GM18519 (cell line): Measurements from ENCODE around the gene MRPL38.

Experiments used
- ATAC-seq: cut with Tn5 transposase; IDR thresholded peaks from one replicate; pipeline ENCODE4 v1.9.1; 2021; ENCODE audit warnings: mild to moderate bottlenecking, moderate library complexity; ENCODE audit not compliant: unreplicated experiment, low FRiP score

The MRPL38 gene

DNA sequence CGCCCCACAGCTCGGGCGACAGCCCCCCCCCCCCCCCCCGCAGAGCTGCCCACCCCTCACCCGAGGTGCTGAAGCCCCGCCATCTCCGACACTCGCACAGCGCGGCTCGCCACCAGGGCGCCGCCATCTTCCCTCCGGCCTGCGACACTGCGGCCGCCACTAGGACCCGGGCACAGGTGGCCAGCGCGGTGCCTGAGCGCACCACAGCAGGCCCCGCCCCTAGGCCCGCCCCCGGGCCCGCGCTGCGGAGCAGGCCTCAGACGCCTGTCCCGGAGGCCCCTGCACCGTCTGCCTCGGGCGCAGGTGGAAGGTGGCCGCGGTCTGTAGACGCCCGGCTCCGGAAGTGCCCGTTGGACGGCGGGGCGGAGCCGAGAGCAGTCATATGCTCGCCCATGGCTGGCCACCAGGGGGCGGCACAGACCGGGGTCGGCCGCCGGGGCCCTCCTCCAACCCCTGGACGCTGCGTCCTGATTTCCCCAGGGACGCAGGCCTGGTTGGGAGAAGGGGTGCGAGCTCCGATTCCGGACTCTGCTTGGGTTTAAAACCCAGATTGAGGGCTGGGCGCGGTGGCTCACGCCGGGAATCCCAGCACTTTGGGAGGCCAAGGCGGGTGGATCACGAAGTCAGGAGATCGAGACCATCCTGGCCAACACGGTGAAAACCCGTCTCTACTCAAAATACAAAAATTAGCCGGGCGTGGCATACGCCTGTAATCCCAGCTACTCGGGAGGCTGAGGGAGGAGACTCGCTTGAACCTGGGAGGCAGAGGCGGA, at the start of gene MRPL38:
TSS of gene MRPL38 (minus strand) at position 136 of the 773 bp plus-strand sequence. CDS start at position 127, 9 bp downstream.
- peak; percentile 82 for ATAC-seq

DNA sequence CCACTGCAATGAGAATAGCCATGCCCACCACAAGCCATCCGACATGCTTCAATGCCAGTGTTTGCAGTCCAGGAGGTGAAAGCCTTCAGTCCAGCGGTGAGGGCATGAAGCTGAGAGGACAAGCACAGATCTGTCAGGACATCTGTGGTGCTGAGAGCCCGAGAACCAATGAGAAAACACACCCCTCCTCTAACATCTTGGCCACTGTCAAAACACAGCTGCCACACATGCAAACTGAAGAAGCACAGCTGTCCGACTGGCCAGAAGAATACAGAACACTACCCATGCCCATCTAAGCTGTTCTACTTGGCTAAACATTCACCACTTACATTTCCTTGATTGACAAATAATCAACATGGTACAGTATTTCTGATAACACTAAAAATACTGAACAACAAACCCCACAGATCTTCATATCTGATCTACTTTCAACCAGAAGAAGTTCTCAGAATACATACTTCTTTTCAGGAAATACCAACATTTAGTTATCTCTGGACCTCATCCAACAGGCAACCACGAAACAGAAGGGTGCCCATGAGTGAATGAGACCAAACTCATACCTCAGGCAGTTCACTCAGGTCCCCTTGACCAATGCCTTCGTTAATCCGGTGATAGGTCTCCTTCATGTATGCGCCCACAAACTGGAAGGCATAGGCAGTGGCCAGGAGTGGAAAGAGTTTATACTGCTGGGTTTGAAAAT, 46.3 kb upstream of the MRPL38 start:
- no peak for ATAC-seq

DNA sequence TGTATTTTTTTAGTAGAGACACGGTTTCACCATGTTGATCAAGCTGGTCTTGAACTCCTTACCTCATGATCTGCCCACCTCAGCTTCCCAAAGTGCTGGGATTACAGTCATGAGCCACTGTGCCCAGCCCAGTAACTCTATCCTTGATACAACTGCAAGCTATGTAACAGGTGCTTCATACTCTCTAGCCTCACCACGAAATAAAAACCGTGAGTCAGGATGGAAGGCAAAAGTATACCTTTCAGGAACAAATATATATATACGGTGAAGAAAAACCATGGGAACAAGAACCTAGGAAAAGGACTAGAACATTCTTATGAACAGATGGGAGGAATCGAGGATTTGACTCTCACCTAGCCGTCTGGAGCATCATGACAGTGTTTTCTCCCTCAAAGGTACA, 45.7 kb upstream of the MRPL38 start:
- no peak for ATAC-seq

DNA sequence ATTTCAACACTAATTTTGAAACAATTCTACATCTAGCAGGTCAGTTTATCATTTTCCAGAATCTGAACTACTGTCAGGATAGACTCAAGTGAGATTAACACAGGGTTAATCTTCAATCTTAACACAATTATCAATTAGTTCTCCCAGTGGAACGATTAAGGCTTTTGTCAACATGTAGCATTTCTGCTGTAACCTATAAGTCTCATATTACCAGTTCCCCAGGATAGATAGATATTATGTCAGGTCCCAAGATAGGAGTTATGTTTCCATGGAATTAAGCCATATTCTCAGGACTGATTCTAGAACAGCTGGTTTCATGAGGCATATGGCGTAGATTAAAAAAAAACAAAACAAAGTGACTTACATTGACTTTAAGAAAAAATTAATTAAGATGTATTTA, 40.5 kb upstream of the MRPL38 start:
- ATAC-seq: no peak

DNA sequence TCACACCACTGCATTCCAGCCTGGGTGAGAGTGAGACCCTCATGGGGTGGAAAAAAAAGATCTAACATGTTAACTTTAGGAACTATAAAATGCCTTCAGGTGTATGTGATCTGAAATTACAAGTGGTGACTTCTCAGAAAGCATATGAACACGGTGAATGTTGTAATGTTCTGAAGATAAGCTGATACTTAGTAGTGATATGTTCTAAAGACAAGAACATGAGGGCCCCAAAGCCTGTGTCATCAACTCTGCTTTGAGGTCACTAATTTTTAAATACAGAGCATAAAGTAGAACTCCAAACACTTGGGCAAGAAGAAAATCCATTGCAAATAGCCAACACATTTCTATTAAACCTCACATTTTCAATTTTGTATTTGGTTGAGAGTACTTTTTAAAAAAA, 38.8 kb upstream of the MRPL38 start:
- no peak for ATAC-seq

DNA sequence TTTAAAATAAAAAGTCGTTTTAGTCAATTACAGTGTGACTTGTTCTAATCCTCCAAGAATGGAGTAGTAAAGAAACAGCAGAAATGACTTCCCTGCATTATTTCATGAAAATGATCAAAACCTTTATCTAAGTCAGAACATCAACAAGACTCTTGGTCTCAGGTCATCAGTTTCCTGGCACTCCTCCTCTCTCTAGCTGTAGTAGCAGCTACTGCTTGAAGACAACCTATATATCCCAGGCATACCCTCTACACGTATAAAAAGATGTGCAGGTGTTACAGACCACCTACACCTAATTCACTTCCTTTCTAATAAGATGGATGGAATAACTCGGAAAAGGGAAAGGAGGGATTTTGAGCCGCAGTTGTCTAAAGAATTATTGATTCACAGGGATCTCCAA, 37.8 kb upstream of the MRPL38 start:
- ATAC-seq: no peak

DNA sequence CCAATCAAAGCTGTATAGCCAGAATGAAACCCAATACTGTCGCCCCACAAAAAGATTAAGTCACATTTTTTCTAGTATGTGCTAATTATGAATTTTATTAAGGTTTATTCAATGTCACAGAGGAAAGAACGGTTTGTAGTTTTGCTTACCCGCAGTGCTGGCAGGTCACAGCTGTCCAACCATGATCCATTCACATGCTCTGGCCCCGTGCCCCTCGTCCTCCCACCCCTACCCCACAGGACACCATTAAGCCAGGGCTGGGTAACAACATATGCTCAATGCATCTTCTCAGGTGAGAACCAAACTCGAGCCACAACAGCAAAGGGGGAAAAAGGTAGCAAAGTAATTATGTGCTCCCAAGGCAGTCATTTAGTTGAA, 36.7 kb upstream of the MRPL38 start:
- no peak for ATAC-seq

DNA sequence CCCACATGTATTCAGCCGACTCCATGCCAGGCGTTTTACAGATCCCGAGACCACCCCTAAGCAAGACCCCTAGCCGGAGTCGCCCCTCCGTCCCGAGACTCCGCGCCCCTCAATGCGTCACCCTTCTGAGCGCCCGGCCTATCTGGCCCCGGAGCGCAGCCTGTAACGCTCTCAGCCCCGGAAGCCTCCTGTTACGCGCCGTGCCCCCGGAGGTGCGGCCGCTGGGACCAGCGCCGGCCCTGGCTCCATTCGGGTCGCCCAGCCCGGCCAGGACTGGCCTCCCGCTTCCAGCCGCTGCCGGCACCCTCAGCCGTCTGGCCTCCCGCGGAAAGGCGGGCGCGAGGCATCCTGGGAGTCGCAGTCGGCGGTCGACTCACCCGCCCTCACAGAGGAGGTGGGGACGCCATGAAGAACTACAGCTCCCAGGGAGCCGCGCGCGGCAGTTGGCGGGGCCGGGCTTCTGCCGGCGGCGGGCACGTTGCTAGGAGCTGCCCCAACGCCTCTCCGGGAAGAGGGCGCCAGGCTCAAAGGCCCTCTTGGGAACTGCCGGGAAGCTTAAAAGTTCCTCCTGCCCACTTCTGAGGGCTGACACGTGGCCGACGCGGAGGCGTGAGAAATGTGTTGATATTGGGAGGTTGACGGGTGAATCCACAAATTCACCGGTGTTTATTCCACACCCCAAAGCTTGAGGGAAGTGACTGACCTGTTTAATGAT, 36.2 kb upstream of the MRPL38 start, which contains the start of gene FBF1:
TSS of gene FBF1 (minus strand) at position 316 of the 715 bp plus-strand sequence. CDS start 2,893 bp downstream, outside the sequence.
- ATAC-seq: peak; percentile 82

DNA sequence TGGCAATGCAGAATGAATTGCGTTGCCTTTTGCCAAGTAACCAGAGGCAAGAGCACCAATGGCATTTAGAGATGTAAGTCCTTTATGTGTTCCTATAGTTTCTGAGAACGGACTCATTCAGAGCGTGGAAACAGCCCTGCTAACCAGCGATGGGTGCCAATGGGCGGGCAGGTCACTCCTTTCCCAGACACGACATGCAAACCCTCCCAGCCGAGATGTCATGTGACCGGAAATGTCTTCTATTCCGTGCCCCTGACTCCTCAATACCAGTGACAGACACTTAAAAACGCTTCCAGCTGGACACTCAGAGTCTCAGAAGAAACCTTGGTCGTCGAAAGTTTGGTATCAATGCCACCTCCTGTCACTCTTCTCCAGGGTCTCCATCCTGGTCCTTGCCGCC, 33.0 kb upstream of the MRPL38 start:
- no peak for ATAC-seq

DNA sequence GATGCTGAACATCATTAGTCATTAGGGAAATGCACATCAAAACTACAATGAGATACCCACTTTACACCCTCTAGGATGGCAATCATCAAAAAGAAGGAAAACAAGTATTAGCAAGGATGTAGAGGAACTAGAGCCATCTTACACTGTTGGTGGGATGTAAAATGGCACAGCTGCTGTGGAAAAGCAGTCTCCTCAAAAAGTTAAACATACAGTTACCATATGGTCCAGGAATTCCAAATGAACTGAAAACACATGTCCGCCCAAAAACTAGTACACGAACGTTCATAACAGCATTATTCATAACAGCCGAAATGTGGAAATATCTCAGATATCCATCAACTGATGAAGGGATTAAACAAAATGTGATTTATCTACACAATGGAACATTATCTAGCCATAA, 29.1 kb upstream of the MRPL38 start:
- ATAC-seq: no peak

DNA sequence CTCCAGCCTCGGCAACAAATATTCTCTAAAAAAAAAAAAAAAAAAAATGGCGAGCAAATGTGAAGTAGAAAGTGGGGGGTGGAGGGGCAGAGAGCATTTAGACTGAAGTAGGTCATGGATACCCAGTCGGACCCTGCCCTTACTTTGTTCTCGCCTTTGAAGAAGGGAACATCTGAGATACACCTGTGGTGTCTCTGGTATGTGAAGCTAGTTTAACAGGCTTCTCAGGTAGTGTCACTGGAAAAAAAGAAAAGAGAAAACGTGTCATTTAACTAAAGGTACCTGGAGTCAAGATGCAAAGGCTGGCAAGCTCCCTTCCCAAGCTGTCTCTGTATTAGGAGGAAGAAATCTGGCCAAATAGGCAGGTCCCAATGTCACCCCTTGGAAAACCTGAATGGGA, 28.2 kb upstream of the MRPL38 start:
- no peak for ATAC-seq

DNA sequence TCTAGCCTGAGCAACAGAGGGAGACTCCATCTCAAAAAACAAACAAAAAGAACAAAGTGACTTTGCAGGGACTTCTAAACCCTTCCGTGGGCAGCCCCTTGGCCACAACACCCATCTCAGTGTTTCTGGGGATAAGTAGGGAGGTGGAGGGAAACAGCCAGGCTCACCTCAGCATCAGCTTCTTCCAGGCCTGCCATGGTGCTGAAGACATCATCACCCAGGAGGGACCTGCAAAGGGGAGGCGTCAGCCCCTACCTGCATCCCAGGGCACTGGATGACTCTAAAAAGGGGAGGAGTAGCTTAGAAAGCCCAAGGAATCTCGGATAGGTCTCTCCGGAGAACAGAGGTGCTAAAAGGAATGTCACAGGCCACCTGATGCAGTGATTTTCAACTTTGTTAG, 26.4 kb upstream of the MRPL38 start:
- ATAC-seq: no peak

DNA sequence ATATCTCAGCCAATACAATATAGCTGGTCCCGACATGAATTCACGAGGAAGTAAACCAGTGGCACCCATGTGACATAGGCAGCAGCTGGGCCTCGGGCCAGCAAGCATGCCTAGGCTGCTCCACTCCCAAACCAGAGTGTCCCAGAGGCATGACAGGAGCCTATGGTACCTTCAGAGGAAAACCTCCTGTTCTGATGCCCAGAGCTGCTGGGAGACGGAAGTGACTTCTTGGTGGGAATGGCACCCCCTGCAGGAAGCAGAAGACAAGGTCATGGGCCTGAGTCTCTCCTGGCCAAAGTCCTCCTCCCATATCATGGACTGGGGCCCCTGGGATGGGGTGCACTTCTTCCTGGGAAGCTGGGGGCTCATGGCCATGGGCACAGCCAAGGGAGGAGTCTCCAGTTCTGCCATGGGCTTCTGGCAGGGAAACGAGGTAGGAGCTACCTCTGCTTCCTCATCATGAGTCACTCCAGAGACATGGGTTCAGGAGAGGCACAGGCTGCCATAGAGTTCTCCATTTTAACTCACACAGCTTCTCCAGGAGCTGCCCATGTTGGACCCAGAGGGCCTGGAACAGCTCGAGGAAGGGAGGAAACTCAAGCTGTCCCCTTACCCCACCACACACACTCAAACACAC, 22.7 kb upstream of the MRPL38 start:
- ATAC-seq: no peak

DNA sequence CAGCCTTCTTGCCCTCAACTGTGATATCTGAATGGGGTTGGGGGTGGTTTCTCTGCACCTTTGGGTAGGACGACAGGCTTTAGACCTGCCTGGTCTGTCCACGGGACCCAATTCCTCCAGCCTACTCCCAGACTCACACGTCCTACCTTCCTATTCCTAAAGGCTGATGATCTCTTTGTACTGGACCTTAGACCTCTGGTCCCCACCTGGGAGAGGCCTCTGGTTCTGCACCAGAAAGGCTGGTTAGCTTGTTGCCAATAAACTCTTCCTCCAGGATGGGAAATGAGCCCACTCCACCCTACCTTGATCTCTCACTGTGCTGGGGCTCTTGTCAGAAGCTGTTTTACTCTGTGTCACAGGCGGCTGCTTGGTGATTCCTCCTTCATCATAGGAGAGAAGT, 21.8 kb upstream of the MRPL38 start:
- no peak for ATAC-seq

DNA sequence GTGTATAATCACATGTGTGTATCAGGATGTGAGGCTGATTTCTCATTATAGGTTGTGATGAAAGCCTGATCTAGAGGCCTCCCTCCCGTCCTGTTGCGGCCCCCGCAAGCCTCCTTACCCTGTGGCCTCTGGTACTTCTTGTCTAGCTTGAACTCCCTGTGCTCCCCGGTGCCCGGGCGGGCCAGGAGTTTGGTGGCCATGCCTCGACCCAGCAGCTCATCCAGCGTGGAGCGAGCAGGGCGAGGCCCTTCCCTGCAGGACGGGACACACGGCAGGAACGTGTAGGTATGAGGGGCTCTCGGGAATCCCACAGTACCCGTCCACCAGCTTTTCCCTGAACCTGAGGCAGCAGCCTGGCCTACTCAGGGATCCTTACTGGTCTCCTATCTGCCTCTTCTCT, 21.2 kb upstream of the MRPL38 start:
- ATAC-seq: no peak

DNA sequence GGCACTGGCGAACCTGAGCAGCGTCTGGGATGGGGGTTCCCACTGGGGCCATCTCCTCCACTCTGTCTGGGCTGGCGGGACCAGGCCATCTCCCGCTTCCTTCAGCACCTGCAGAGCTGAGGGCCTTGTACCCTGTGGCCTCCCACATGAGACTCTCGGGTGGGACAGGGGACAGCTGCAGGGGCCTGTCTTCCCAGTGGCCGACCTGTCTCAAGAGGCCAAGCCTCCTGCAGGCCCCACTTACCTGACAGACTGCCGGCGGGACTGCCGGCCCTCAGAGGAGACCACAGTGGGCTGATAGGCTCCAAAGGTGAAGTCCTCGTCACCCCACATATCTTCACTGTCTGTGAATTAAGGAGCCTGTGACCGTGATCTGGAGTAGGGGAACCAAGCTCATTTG, 20.4 kb upstream of the MRPL38 start:
- ATAC-seq: no peak

DNA sequence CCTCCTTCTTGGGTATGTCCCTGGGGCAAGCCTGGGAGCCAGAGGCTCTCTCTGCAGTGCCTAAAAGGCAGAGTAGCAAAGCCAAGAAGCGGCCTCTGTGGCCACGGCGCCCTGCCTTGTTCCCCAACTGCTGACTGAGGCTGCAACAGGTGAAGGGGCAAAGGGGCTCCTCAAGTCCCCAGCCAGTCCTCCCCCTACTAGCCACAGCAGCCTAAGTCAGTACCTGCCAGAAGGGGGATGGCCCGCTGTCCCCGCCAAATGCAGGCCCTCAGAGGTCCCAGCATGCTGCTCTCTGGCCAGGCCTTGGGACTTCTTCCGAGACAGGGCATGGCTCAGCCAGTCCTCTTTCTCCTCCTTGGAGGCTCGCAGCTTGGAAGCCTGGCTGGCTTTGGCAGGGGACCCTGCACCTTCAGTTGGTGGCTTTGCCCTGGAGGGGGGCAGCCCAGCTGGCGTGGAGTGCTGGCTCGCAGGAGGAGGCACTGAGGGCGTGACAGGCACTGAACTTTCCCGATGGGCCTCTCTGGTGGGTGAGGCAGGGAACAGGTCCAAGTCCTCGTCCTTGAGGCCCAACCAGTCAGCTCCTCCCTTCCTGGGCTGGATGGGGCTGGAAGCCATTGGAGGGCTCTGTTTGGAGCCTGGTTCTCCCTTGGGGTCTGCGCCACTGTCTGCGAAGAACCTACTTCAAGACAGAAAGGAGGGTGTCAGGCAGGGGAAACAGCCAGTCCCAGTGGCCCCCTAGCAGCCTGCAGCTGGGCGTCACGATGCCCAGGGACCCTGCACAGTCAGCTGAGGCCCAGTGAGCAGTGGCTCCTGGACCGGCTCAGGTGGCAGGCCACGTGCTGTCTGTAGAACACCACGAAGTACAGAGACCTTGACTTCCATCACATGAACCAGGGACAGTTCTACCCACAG, 18.5 kb upstream of the MRPL38 start:
- no peak for ATAC-seq

DNA sequence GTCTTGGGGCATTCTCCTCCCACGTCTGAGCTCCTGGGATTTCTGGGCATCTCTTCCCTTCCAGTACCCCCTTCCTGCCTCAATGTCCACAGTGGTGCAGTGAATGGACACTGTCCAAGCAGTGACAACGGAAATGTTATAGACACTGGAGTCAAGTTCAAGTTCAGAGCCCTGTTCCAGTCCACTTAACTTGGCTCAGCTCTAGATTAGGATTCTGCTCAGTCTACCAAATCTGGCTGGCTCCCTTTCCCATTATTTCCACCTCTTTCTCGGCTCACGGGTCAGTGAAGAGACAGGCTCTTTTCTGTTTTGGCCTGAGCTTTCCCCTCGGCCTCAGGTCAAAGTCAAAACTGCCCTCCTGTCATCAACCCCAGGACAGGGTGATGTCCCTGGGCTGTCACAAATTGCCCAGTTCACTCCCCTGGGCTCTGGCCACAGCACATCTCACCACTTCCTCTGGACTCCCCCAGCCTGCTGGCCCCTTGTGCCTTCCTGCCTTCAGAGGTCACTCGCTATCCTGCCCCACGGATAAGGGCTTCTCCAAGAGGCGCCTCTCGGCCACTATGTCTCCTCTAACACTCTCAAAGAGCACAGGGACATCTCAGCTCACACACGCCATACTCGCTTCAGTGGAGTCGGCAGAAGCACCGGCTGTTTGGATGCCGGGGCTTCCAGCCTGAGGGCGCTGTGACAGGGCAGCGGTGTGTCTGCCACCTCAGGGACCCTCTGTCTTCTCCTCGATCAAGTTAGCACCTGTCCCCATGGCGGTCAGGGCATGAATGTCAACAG, 17.7 kb upstream of the MRPL38 start:
- no peak for ATAC-seq

DNA sequence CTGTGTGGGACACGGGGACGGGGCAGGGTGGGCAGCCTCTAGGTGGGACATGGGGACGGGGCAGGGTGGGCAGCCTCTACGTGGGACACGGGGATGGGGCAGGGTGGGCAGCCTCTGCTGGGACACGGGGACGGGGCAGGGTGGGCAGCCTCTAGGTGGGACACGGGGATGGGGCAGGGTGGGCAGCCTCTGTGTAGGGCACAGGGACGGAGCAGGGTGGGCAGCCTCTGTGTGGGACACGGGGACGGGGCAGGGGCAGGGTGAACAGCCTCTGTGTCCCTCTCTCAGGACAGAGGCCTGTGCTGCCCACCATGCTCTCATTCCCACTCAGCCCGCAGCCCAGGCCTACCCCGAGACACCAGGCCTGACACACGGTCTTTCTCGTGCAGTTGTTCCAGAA, 16.9 kb upstream of the MRPL38 start:
- no peak for ATAC-seq
